Measurements from ENCODE around the gene POU3F3.

POU3F3 gene

DNA sequence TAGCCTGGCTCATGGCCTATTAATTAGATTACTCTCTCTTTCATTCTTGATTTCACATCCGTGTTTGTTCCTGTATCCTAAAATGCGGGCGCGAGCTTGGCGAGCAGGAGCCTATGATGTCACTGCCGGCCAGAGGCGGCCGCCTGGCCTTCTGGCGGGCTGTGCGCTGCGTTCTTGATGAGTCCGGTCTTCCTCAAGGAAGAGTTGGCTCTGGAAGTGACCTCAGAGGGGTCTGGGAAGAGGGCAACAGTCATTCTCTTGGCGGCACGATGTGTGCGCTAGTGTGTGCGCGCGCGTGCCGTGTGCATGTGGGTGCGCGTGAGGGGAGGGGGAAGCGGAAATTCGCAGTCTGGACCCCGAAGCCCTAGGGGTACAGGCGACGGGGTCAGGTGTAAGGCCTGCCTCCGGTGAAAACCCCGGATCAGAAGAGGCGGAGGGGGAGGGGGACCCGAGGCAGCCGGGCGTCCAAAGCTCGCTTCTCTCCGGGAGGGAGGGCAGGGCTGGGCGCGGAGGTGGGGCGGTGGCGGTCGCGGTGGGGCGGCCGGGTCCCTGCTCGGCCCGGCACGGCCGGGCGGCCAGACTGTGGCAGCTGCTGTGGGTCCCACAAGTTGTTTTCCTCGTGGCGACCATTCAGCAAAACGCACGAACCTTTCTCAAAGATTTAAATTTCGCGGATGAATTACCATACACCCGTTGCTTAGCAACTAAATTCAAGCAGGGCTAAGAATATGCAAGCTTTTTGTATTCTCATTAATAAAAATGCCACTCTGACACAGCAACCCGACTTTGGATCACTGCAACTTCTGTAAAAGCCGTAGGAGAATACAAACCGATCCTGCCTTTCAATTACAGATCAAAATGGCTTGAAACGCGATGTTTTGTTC is 8.4 kb downstream of the POU3F3 start:
- no peak for DNase-seq

DNA sequence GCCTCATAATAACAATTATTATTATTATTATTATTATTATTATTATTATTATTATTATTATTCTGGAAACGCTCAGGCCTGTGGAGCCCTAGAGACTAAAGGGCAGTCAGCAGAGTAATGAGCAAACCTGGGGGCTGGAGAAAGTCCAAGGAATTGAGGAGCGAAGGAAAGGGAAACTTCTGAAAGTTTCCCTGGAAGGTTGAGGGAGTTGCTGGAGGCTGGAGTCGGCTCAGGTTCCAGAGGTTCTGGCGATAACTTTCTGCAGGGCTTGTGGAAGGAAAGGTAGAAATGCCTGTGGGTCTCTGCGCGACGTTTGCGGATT is 9.2 kb downstream of the POU3F3 start:
- no peak for DNase-seq

DNA sequence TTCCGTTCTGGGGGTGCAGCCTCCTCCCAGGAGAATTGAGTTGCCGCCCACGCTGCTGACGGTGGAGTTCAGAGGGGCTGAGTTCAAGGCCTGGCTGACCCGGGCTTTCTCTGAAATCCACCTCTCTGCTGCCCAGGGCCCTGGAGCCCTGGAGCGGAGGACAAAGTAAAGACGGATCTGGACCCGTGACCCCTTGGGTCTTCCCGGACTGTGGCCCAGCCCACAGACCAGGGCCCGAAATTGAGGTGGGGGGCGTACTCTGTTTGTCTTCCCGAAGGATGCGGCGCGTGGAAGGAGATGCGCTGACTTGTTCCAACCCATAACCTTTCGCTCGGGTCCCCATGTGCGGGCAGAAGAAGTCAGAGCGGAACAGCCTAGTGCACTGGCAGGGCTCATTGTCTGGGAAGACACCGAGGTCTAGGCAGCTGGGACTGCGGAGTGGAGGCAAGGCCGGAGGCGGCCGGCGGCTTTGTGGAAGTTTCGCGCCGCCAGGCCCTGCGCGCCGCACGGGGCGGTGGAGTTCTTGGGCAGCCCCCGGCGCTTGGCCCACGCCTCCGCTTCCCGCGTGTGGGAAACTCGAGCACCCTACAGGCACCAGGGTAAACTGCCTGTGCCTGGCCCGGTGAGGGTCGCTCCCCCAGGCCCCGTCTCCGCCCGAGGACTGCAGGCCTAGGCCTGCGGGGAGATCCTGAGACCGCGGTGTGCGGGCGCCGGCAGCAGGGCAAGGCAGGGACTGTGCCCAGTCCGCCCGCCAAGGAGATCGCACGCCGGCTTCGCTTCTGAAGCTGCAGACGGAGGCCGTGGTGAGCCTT is 9.8 kb downstream of the POU3F3 start:
- DNase-seq, result no peak

DNA sequence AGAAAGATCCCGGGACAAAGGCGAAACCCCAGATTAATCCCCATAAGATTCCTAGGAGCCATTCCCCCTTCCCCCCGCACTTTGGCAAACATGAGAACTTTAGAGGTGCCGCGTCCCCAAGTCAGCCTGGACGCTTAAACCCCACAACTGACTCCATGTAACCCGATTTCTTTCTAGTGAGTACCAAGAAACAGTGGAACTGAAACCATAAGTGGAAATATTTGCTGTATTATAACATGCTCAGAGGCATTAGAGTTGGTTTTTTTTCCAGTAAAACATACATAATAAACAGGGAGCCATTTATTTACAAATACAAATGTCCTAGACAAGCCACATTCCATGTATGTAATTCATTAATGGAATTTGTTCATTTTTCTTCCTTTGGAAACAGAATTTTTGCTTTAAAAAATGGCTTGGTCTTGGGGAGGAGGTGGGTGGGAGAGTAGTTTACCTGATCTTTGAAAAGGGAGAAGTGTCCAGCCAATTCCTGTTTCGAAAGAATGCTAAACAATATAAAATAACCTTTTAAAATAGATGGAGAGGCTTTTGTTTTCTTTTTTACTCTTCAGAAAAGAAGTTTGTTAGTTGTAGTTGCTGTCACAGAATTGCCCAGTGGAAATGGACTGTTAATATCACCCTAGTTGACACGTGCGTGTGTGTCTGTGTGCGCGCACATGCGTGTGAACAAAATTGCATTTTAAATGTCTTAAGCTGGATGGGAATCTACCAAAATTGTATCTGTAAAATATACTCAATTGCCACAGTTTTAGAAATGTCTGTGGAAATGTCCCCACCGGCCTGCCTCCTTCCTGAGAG is 10.6 kb downstream of the POU3F3 start:
- no peak for DNase-seq

DNA sequence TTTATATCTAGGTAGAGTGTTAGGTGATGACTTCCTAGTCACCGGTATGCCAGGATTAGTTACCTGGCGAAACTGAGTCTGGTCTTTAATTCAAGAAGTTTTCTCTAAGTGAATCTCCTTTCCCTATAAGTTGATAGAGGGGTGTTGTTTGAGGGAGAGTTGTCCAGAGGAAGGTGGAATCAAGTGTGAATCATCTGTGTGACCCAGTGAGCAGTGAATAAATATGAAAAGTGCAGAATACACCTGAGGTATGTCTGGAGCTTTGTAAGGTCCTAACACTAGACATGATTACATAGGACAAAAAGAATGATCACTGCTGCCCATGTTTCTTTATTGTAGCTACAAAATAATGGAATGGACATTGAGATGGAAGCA is 11.2 kb downstream of the POU3F3 start:
- no peak for DNase-seq

DNA sequence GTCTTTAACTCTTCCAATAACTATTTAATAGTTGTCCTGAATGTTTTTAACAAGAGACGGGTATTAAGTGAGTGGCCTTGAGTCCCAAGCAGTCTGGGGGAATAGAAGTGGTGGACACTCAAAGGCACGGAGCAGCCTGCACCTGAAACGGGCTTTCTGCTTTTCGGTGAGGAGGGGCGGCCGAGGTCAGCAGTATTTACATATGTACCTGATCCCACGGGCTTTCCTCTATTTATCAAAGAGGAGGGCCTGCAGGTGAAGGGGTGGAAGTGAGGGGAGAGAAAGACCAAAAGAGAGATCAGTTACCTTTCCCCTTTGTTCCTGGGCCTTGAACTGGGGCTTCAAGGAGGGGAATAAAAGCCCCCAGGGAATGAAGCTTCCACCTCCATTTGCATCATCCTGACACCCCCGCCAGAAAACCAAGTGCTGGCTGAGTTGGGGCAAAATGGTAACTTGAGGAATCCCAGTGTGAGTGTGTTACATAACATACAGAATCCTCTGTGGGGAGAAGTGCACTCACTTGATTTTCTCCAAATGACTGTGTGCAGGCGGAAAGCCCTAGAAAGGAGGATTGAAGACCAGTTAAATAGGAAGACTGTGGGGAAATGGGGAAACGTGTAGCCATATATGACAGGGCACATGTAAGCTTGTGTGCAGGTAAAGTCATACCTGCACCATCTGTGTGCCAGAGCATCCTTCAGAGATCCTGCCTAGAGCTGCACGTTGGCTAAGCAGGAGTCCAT is 12.4 kb downstream of the POU3F3 start:
- no peak for DNase-seq

DNA sequence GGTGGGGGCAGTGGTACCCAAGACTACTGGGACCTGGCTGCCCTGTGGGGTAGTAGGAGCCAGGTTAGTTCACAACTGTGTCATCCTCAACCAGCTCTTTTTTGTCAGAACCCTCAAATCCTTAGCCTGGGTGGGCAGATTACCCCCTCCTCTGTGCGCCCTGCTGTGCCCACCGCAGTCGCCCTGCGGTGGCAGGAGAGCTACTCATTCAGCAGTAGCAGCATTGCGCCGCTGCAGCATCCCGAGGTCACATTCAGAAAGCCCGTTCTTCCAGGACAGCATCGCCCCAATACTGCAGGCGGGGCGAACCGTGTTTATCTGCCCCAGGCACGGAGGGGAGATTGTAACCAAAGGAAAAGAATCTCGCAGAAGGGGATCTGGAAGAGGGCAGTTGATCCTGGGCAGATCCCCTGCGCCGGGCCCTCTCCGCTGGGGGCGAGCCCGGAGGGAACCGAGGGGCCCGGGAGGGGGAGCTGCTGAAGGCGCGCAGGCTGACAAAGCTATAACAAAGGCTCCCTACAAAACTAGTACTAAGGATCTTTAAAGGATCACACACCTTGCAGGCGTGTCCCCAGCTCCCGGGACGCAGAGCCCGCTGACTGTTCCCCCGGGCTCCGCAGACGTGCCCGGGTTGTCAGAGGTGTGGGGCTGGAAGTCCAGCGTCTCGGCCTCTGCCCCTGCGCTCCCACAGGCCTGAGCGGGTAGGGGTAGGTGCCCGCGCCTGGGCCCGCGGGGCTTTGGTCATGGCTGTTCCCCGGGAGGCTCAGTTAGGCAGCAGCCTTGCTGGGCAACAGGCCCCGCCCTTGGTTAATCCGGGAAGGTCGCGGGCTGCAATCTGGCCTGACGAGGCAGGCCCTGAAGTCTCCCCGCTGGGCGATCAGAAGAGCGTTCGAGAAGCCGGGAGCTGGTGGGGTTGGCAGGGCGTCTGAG is 13.2 kb downstream of the POU3F3 start:
- peak; percentile 18 for DNase-seq

DNA sequence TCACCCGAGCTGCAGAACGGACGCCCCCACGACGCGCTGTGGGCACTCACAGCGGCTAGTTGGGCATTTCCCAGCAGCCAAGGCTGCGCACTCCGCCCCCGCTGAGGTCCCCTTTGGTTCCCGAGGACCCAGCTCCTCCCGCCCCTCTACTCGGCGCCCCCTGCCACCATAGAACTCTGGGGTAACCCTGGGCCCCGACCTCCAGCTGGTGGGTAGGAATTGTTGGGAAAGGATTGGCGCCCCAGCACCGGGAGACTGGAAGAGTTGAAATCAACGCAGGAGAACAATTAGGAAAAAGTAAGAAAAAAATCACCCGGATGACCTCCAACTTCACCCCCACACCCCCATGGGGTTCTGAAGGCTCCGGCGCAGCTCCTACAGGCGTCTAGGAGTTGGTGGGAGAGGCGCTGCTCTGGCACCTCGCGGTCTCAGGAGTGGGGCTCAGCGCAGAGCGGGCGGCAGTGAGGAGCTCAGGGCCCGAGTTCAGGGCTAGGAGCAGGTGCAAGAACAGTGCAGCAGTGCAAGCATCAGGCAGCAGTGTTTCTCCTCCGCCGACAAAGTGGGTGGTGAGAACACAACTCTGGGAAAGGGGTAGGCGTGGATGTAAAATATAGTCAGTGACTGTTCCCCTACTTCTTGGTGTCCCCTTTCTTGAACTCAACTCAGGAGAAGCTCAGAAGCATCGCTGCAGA is 14.0 kb downstream of the POU3F3 start:
- no peak for DNase-seq

DNA sequence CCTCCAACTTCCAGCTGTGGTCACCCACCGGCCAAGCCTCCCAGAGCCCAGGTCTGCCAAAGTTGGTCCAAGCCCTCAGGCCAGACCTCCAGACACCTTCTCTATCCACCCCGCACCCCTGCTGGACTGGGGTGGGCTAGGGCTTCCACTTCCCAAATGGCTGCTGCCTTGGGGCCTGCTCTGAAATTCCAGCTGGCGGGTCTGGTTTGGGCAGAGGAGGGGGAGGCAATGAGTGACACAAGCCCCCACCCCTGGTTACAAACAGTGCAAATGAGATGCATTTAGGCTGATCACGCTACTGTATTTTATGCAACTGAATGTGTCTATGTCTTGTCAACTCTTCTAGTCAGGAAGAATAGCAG is 14.6 kb downstream of the POU3F3 start:
- no peak for DNase-seq

DNA sequence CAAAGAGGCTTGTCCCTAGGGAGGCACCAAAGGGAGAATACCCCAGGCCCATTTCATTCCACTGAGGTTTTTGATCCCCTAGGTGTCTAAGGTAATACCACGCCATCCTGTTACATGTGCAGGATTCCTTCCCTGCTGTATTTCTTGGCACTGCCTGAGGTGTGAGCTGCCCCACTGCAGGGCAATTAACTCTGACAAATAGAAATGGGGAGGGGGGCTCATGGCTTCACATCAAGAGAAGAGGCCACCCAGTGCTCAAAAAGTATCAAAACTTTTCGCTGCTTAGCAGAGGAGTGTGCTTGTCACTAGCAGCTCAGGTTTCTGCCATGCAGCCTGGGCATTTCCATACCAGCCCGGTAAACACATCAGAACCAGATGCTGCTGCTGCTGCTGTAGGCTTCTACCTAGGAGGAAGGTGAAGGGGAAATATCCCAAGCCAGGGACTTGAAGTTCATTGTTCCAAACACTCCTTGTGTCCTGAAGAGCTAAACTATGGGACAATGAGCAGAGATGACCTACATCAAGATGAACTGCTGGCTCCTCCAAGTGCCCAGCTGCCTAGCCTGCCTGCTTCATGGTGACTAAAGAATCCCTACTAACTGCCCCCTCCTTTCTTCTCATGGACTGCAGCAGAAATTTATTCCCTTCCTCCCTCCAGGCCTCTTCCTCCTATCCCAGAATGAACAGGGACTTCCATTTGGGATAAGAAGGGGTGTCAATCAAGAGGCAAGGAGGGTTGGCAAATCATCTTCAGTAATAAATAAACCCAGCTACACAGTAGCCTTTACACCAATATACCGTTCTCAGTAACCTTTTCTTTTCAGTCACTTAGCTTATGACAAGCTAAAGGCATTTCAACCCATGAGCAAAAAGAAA is 16.4 kb downstream of the POU3F3 start:
- no peak for DNase-seq

DNA sequence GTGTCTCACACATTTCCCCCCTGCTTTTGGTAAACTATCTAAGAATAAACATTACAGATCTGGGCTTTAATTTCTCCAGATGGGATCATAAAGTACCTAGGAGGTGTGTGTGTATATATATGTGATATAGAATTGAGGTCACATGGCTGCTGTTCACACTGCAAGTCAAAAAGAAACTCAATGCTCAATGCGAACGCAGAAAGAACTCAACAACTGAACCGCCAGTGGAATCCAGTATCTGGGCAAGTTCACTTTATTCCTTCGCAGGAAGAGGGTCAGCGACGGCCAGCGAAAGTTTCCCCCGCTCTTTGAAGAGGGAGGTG is 17.7 kb downstream of the POU3F3 start:
- DNase-seq, result no peak

DNA sequence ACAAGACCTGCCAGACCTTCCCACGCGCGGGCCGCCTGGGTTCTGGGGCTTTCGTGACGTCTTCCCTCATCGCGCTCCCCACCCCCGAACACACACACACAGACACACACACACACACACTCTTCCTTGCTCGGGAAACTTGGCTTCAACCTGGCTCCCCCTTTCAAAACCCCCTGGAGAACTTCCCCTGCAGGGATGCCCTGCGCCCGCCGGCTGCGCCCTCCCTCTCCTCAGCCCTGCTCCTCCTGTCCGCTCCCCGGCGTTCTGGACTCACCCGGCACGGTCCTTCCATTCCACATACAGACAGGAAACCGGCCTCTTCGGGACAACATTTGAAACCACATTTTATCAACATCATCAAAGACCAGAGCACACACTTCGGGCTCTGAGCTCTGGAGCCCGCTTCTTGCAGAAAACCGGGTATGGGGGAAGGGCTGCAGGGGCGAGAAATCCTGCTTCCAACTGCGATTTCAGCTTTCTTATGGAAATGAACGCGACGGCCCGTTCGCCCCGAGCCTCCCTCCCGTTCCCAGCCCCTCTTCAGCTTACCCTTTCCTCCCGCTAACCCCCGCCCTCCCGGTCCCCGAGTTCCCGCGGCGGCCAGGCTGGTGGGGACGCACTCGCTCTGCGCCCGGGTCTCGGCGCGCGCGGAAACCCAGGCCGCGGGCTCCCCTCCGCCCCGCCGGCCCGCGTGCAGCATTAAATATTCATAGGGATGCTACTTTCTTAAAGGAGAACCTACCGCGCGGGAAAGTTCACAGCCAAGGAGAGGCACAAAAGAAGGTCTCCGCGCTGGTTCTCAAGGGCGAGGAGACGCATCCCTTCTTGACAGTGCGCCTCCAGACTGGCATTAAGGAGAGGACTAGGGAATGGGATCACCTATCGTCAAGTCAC is 18.3 kb downstream of the POU3F3 start:
- DNase-seq, result no peak

DNA sequence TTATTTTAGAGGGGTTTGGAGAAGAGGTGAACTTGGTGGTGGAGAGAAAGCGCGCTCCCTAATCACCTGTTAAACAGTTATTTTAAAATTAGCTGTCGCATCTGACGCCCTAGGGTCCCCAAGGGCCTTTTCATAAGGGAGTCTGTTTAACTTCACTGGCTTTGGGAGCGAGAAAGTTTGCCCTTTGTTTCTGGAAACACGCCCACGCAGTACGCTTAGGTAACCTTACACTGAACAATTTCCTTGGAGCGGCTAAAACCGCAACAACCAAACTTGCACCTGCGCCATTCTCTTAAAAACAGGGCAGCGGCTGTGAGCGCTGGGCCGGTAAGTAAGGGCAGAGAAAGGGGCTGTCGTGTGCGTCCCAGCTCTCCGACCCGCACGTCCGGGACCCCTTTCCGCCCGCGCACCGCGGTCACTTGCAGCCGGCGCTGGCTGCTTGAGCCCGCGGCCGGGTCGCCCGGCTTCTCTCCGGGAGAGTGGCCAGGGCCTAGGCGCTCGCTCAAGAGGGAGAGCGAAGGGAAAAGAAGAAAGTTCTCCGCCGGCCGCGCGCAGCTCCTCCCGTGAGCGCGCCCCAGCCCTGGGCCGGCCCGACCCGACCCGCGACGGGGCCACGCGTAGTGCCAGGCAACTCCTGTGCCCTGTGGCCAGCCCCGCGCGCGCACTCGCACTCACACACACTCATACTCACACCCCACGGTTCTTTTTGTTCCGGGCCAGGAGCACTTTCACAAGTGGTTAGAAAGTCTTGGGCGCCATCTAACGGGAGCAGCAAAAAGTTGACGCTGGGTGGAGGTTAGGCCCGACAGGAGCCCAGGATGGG is 19.2 kb downstream of the POU3F3 start:
- DNase-seq, result peak; percentile 61

DNA sequence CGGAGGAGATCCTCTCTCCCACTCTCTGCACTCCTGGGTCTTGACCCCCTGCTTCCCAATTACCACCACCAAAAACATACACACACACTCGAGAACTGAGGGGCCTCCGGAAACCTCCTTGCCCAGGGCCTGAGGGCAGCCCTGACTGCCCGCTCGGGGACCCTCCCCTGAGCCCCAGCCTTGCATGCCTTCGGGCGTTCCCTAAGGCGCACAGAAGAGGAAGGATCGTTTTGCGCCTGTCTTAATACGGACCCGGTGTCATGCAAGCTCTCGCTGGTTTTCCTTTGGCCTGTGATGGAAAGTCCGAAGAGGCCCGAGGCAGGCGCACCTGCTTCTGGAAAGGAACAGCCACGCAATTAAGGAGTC is 19.8 kb downstream of the POU3F3 start:
- DNase-seq, result no peak

DNA sequence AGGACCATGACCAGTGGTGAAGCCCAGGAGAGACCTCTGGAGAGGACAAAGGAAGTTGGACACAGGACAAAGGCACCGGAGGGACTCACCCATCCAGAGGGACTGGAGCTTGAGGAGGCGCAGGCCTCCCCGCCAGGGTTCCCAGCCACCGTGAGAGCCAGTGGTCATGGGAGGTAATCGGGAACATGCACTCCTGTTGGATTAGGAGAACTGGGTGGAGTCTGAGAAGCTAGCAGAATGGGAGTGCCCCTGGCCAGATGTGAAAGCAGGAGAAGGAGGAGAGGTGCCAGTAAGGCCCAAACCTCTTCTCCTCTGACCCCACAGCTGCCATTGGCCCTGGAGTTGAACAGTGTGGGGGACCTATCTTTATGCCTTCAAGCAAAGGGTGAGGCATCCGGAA is 20.3 kb downstream of the POU3F3 start:
- DNase-seq, result no peak

DNA sequence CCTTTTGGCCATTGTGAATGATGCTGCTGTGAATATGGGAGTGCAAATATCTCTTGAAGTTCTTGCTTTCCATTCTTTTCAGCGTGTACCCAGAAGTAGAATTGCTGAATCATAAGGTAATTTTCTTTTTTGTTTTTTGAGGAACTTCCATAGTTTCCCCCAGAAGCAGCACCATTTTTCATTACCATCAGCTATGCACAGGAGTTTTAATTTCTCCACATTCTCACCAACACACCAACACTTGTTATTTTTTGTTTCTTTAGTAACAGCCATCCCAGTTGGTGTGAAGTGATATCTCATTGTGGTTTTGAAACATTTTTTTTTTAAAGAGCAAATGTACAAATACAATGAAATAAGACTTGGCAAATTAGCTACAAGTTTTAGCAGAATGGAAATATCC is 21.3 kb downstream of the POU3F3 start:
- no peak for DNase-seq

DNA sequence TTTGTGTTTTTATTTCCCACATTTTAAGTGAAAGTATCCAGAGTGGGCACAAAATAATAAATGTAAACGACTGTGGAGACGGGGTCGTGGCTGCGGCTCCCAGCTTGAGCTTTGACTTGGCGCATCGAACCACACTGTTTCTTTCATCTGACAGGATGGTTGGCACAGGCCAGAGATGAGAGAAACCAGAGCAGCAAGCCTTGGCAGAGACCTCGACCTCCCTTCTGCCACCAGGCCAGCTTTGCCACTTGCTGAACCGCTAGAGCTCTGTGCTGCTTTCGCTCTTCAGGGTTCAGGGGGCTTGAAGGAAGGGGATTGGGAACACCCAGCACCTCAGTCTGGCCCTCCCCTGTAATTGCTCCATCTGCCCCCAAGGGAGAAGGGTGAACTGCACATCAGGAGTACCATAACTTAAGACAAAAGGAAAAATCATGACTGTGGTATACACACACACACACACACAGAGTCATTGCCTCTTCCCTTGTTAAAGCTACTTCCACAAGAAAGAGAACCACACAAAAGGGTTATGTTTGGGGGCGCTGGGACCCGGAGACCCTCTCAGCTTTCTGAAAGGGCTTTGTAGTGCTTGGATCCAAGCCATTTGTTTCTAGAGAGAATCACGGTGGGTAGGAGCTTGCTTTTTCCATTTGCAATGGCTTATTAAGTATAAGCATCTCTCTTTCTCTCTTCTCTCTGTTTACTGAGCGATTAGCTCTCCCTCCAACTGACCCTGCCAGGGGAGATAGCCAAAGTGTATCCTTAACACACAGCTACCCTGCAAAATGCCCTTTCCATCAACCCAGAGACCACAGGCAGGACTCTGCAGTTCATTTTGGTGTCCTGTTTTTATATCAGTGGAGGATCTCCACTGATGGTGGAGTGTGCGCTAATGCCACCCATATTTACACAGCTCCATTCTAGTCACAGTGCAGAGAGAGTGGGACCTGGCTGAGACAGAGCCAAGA is 23.0 kb downstream of the POU3F3 start:
- DNase-seq, result no peak
